Measurements from ENCODE around the gene PFDN1.

GRCh38 chr5:140293091-140293848 lies 9.6 kb downstream of the PFDN1 start:
- TF ChIP-seq, protein P1, sequence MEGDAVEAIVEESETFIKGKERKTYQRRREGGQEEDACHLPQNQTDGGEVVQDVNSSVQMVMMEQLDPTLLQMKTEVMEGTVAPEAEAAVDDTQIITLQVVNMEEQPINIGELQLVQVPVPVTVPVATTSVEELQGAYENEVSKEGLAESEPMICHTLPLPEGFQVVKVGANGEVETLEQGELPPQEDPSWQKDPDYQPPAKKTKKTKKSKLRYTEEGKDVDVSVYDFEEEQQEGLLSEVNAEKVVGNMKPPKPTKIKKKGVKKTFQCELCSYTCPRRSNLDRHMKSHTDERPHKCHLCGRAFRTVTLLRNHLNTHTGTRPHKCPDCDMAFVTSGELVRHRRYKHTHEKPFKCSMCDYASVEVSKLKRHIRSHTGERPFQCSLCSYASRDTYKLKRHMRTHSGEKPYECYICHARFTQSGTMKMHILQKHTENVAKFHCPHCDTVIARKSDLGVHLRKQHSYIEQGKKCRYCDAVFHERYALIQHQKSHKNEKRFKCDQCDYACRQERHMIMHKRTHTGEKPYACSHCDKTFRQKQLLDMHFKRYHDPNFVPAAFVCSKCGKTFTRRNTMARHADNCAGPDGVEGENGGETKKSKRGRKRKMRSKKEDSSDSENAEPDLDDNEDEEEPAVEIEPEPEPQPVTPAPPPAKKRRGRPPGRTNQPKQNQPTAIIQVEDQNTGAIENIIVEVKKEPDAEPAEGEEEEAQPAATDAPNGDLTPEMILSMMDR (optimal IDR thresholded peaks at IDR 0.05 in 1 of 3, IDR thresholded peaks at IDR 0.05 in 1 of 3, conservative IDR thresholded peaks at IDR 0.05 in 1 of 3; ENCODE audit: extremely low read depth in 1 of 3, insufficient read depth in 2 of 3, low read length in 3 of 3), result no peak
- TF ChIP-seq EZH2 (IDR thresholded peaks at IDR 0.05; ENCODE audit: low read length), result no peak

Data from keratinocyte (primary cell).